Upper lobe of left lung (tissue), 4 donors: ENCODE data around the gene SELPLG.

Experiments
- EP300 ChIP-seq, 4 donors: sonication (generic); formaldehyde crosslinking; IDR thresholded peaks; one replicate each; pipeline ENCODE4 v1.5.1; 2017; ENCODE audit warnings: antibody characterized with exemption in 4 of 4, control low read depth in 2 of 4
- TF ChIP-seq, protein P1 (sequence below), 6 experiments: fragments of 450-650 bp in 4 of 6; fragments of 200-600 bp in 2 of 6; sonication (generic) in 2 of 6; IDR thresholded peaks; one replicate each; pipeline ENCODE4 v1.5.1; 2016 to 2019; ENCODE audit warnings: antibody characterized with exemption in 6 of 6

- TF ChIP-seq, protein P1, sequence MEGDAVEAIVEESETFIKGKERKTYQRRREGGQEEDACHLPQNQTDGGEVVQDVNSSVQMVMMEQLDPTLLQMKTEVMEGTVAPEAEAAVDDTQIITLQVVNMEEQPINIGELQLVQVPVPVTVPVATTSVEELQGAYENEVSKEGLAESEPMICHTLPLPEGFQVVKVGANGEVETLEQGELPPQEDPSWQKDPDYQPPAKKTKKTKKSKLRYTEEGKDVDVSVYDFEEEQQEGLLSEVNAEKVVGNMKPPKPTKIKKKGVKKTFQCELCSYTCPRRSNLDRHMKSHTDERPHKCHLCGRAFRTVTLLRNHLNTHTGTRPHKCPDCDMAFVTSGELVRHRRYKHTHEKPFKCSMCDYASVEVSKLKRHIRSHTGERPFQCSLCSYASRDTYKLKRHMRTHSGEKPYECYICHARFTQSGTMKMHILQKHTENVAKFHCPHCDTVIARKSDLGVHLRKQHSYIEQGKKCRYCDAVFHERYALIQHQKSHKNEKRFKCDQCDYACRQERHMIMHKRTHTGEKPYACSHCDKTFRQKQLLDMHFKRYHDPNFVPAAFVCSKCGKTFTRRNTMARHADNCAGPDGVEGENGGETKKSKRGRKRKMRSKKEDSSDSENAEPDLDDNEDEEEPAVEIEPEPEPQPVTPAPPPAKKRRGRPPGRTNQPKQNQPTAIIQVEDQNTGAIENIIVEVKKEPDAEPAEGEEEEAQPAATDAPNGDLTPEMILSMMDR (IDR thresholded peaks at IDR 0.05): no peak
- no peak for TF ChIP-seq EP300 (IDR thresholded peaks at IDR 0.05)
Observed at GRCh38 chr12:108576660-108577234, 56.9 kb downstream of the SELPLG start.
